ENCODE data around the gene OXNAD1. TPM values are rescaled to one million over a fixed set of nuclear protein-coding genes. Genes with fewer than 3 reads are reported as not detected.

The OXNAD1 gene
- total and polyA plus RNA-seq, 2 of the 13 experiments (the other 11 are each of a cell fraction or from before 2014, with no cell fraction given): 9.9 to 18.8 TPM

GRCh38 chr3:16265455-16265786 lies 409 bp downstream of the OXNAD1 start (continued):
- TF ChIP-seq TRAFD1 (CRISPR knock-in tag; IDR thresholded peaks at IDR 0.05; ENCODE audit: borderline replicate concordance) (no peak), PHF20 (CRISPR knock-in tag; IDR thresholded peaks at IDR 0.05) (no peak), TARDBP (CRISPR knock-in tag; IDR thresholded peaks at IDR 0.05) (no peak), ZZZ3 (CRISPR knock-in tag; IDR thresholded peaks at IDR 0.05; ENCODE audit: borderline replicate concordance) (no peak), RARA (CRISPR knock-in tag; IDR thresholded peaks at IDR 0.05) (no peak), ZNF546 (CRISPR knock-in tag; conservative IDR thresholded peaks at IDR 0.05) (no peak), HMGXB3 (CRISPR knock-in tag; IDR thresholded peaks at IDR 0.05; ENCODE audit: borderline replicate concordance) (no peak), ZNF614 (CRISPR knock-in tag; IDR thresholded peaks at IDR 0.05; ENCODE audit: borderline replicate concordance) (no peak), ZNF503 (CRISPR knock-in tag; IDR thresholded peaks at IDR 0.05) (0 out of 2 replicates have a peak, but pooled peaks have one; percentile 3), TOE1 (CRISPR knock-in tag; IDR thresholded peaks at IDR 0.05) (no peak), CEBPZ (IDR thresholded peaks at IDR 0.05; ENCODE audit: low read length) (no peak), YY1 (IDR thresholded peaks at IDR 0.05; ENCODE audit: insufficient read depth, insufficient replicate concordance, low read depth, low read length) (no peak), MATR3 (CRISPR knock-in tag; IDR thresholded peaks at IDR 0.05) (no peak), NCOA1 (CRISPR knock-in tag; IDR thresholded peaks at IDR 0.05) (no peak), ZSCAN25 (CRISPR knock-in tag; IDR thresholded peaks at IDR 0.05) (no peak)

Measured in HepG2 (cell line).